ENCODE data around the gene PHGDH.

Gene PHGDH

DNA sequence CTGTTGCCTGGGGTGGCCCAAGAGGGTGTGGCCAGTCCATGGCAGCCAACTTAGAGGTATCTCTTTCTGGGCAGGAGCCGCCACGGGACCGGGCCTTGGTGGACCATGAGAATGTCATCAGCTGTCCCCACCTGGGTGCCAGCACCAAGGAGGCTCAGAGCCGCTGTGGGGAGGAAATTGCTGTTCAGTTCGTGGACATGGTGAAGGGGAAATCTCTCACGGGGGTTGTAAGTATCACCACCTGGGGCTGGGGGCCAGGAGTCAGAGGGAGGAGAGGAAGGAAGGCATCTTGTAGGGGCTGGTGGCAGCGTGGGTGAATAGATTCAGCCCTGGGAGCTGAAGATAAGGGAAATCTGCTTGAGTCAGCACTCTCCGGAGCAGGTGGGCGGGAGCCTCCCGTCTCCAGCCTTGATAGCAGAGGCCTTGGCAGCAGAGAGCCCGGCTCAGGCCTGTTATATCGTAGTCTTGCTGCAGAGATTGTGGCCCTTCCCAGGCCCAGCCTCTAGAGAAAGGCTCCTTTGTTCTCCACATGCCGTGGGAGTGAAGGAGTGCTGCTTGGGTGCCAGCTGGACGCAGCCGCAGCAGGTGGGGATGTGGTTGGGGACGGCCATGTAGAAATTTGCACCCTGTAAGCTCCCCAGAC lies 25.4 kb downstream of the PHGDH start:
- H3K4me3 ChIP-seq (ENCODE audit: low read depth, low read length) = no peak overlapping the region
- DNase-seq (ENCODE audit: low read depth) = no peak
- TF ChIP-seq, protein P1, sequence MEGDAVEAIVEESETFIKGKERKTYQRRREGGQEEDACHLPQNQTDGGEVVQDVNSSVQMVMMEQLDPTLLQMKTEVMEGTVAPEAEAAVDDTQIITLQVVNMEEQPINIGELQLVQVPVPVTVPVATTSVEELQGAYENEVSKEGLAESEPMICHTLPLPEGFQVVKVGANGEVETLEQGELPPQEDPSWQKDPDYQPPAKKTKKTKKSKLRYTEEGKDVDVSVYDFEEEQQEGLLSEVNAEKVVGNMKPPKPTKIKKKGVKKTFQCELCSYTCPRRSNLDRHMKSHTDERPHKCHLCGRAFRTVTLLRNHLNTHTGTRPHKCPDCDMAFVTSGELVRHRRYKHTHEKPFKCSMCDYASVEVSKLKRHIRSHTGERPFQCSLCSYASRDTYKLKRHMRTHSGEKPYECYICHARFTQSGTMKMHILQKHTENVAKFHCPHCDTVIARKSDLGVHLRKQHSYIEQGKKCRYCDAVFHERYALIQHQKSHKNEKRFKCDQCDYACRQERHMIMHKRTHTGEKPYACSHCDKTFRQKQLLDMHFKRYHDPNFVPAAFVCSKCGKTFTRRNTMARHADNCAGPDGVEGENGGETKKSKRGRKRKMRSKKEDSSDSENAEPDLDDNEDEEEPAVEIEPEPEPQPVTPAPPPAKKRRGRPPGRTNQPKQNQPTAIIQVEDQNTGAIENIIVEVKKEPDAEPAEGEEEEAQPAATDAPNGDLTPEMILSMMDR (IDR thresholded peaks at IDR 0.05; ENCODE audit: insufficient read depth, low read depth, low read length, missing control alignments) = no peak

DNA sequence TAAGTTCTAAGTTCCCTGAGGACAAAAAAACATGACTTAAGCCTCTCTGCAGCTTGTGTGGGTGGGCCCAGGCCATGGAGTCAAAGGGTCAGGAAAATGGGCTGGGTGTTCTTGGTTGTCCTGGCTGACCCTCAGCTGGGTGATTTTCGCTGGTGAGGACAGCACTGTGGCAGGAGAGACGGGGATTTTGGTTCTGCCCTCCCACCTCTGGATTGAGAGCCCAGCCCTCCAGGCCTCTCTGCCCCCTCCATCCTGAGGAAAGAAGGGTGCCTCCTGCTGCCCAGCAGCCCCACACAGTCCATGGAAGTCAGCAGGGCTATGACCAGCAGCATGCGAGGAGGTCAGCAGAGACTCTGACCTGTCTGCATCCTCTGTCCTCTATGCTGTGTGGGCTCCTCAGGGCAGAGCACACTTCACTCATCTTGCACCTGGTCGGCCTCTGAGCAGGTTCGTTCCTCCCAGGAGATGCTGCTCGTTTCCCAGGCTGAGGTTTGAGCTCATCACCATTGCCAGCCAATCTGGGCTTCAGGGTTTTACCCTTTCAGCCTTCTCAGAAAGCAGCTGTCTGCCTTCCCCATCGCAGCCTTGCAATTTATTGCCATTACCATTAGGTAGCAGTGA lies 26.5 kb downstream of the PHGDH start:
- TF ChIP-seq, protein P1 (IDR thresholded peaks at IDR 0.05; ENCODE audit: insufficient read depth, low read depth, low read length, missing control alignments) = no peak
- DNase-seq (ENCODE audit: low read depth) = no peak
- no peak overlapping the region for H3K4me3 ChIP-seq (ENCODE audit: low read depth, low read length)

DNA sequence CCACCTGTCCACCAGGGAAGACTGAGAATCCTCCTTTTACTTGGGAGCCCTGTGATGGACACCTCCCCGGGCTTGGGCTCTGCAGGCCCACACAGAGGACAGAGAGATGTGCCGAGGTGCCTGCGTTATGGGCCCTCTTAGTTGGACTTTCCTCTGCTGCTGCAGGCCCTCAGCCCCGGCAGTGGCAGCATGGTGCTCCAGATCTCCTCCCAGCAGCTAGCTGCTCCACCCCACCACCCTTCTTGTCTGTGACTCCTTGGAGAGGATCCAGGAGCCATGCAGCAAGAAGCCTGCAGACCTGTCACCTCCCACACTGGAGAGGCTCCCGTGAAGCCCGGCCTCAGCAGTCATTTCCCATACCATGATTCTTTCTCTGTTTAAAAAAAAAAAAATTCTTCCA lies 27.4 kb downstream of the PHGDH start:
- no peak for DNase-seq (ENCODE audit: low read depth)
- TF ChIP-seq, protein P1 (IDR thresholded peaks at IDR 0.05; ENCODE audit: insufficient read depth, low read depth, low read length, missing control alignments) = no peak
- H3K4me3 ChIP-seq (ENCODE audit: low read depth, low read length) = no peak overlapping the region

DNA sequence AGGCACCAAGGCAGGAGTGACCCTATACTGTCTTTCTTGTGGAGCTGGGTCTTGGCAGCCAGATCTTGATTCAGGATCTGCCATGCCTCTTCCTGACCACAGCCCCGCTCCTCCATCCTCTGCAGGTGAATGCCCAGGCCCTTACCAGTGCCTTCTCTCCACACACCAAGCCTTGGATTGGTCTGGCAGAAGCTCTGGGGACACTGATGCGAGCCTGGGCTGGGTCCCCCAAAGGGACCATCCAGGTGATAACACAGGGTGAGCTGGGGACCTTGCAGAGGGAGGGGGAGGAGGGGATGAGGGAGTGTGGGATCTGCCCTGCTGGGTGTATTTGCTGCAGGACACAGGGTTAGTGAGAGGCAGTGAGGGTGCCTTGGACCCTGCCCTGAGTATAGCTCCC lies 28.5 kb downstream of the PHGDH start:
- TF ChIP-seq, protein P1 (IDR thresholded peaks at IDR 0.05; ENCODE audit: insufficient read depth, low read depth, low read length, missing control alignments) = no peak
- no peak for DNase-seq (ENCODE audit: low read depth)
- H3K4me3 ChIP-seq (ENCODE audit: low read depth, low read length) = no peak overlapping the region

DNA sequence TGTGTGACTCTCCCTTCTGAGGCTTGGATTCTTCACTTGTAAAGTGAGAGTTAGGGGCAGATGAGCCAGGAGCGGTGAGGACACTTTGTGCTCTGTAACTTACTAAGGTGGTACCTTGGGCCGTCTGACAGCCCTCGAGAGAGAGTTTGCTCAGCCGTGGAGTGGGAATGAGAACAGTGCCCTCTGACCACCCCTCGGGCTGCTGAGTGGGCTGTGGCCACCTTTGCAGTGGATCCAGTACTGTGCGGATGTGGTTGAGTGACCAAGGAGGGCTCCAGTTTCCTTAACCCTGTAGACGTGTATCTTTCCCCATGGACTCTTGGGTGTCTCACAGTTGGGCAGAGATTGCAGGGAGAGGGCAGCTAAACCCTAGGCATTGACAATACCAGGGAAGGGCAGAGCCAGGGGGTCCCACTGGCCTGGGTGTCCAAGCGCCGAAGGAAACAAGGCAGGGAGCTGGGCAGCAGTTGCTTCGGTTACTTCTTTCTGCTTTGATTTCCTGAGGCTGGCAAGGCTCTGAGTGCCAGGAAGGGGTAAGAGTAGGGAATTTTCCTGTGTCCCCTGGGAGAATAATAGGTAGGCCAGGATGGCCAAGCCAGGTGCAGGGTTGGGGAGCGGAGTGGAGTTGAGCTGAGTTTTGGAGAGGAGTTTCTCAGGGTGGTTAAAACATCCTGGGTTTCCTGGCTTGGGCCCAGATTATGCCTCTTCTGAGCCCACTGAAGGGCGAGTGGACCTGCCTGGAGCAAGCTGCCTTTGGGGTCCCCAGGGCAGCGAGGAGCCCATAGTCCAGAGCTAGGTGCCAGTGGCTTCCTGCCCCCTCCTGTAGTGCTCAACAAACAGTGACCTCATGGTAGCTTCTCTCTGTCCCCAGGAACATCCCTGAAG lies 29.4 kb downstream of the PHGDH start:
- TF ChIP-seq, protein P1 (IDR thresholded peaks at IDR 0.05; ENCODE audit: insufficient read depth, low read depth, low read length, missing control alignments) = no peak
- DNase-seq (ENCODE audit: low read depth) = no peak
- no peak overlapping the region for H3K4me3 ChIP-seq (ENCODE audit: low read depth, low read length)

DNA sequence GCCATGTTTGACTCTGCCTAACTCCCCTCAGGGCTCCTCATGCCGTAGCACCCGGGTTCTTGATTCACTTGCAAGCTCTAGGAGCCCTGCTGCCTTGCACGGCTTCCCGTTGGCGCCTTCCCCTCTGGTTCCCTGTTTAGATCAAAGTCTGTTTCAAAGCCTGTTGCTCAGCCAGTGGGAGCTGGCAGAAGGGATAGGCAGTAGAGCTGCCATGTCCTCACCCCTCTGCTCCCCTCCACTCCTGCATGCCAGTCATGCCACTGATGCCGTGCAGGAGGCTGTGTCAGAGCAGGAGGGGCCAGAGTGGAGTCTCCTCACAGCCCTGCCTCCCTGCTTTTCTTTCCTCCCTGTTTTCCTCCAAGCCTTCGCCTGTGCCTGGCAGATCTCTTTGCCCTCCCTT lies 30.5 kb downstream of the PHGDH start:
- TF ChIP-seq, protein P1 (IDR thresholded peaks at IDR 0.05; ENCODE audit: insufficient read depth, low read depth, low read length, missing control alignments) = no peak
- DNase-seq (ENCODE audit: low read depth) = no peak
- no peak overlapping the region for H3K4me3 ChIP-seq (ENCODE audit: low read depth, low read length)

Measured in GM12865 (cell line).